PC-9 (cell line): ENCODE results near the gene ADCK2.
"Not testable (repeated sequence)": the region's sequence is repeated elsewhere in the genome, so short reads cannot be mapped to it uniquely, and the experiment has no call there.

Source experiments
- EZH2 ChIP-seq: fragments of 200-600 bp; sonication (generic); IDR thresholded peaks from 2 replicates; pipeline ENCODE4 v1.8.0; 2017; ENCODE audit warnings: antibody characterized with exemption, low read depth
- TF ChIP-seq, protein P1 (sequence below): fragments of 200-600 bp; sonication (generic); conservative IDR thresholded peaks from 2 replicates; pipeline ENCODE4 v1.6.1; 2017; ENCODE audit warnings: mixed run types, antibody characterized with exemption, mild to moderate bottlenecking, moderate library complexity

DNA sequence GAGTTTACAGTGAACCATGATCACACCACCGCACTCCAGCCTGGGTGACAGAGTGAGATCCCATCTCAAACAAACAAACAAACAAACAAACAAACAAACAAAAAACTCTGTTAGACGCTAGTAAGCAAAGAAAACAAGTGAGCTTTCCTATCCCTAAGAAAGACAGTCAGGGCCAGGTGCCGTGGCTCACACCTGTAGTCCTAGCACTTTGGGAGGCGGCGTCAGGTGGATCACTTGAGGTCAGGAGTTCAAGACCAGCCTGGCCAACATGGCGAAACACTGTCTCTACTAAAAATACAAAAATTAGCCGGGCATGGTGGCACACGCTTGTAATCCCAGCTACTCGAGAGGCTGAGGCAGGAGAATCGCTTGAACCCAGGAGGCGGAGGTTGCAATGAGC lies 4.2 kb downstream of the ADCK2 start:
- TF ChIP-seq, protein P1, sequence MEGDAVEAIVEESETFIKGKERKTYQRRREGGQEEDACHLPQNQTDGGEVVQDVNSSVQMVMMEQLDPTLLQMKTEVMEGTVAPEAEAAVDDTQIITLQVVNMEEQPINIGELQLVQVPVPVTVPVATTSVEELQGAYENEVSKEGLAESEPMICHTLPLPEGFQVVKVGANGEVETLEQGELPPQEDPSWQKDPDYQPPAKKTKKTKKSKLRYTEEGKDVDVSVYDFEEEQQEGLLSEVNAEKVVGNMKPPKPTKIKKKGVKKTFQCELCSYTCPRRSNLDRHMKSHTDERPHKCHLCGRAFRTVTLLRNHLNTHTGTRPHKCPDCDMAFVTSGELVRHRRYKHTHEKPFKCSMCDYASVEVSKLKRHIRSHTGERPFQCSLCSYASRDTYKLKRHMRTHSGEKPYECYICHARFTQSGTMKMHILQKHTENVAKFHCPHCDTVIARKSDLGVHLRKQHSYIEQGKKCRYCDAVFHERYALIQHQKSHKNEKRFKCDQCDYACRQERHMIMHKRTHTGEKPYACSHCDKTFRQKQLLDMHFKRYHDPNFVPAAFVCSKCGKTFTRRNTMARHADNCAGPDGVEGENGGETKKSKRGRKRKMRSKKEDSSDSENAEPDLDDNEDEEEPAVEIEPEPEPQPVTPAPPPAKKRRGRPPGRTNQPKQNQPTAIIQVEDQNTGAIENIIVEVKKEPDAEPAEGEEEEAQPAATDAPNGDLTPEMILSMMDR: not testable (repeated sequence)
- TF ChIP-seq EZH2: not testable (repeated sequence)
